Heart left ventricle (tissue), 13 donors: Measurements from ENCODE around the gene TPRN.
A peak's percentile ranks its signal among the peaks of the same experiment; 100 is the strongest.

Source experiments
- POLR2A ChIP-seq, 2 donors: fragments of 450-650 bp; IDR thresholded peaks; one replicate each; pipeline ENCODE4 v1.6.1; 2017; ENCODE audit warnings: antibody characterized with exemption in 2 of 2, mild to moderate bottlenecking in 2 of 2, moderate library complexity in 2 of 2
- TF ChIP-seq, protein P1 (sequence below), 12 donors: fragments of 200-600 bp; sonication (generic) in 4 of 12; IDR thresholded peaks; one replicate each; pipeline versions ENCODE4 v1.5.0 to v1.8.0; 2018 to 2022; ENCODE audit warnings: antibody characterized with exemption in 12 of 12, mild to moderate bottlenecking in 5 of 12
- donor health status: ischemic (EF 13 %, LVEDD 7.1; RV severe dilation, severe dysfunction).
- donor health status: DM: no; HTN: yes; CAD: no.
- donor health status: DM: no; HTN: no; CAD: no.
- donor health status: ischemic (EF 25% LVEDD 6.9; RV normal size, moderate dysfunction).
- donor health status: ischemic (EF 25% LVEDD 5.7; RV mildly dilated, moderate dysfunction).
- donor health status: ischemic (EF 35%, LVEDD 5.7; RV mildly dilated, moderate dysfunction).
- donor health status: nonischemic (EF 11% LVEDD 7.7; RV severe dilation, severe dysfunction).
- donor health status: DM: yes; HTN: yes; CAD: no.
- donor health status: PGD.
- donor health status: ischemic (EF 29% LVEDD 5.4; RV normal size, mild dysfunction).
- donor health status: nonischemic (EF 23%, LVEDD 6.1; RV moderate dilation, normal function).

DNA sequence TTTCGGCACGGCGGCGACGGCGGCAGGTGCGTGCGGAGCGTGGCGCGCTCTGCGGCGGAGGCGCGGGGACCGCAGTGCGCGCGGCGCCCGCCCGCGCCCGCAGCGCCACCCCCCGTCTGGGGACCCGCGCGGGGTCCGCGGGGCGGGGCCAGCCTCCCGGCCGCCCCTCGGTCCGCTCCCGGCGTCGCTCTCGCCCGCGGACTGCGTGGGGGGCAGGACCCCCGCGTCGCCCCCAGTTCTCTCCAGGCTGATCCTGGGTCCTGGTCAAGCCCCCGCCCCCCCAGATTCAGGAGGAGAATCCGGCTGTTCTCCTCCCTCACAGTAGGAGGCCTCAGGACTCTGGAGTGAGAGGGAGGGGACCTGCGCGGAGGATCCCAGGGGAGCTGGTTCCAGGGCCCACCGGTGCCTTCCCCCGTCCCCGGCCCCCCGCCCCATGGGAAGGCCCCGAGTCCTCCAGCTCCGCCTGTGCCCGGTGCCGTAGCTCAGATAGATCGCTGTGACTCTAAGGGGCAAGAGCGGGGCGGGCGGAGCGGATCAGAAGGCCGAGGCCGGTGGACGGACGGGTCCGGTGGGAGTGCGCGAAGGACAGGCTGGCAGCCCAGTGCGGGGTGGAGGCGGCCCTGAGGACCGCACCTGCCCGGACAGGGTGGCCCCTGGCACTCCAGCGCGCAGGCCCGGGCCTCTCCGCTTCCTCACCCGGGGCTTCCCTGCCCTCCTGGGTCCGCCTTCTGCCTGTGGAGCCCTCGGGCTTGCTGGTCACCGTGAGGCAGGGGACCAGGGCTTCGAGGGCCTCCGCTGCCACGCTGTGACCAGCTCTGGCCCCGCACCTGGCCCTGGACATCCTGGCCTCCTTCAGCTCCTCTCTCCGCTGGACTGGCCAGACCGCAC is 21.9 kb upstream of the TPRN start, which contains the start of gene RNF208:
- TF ChIP-seq, protein P1, sequence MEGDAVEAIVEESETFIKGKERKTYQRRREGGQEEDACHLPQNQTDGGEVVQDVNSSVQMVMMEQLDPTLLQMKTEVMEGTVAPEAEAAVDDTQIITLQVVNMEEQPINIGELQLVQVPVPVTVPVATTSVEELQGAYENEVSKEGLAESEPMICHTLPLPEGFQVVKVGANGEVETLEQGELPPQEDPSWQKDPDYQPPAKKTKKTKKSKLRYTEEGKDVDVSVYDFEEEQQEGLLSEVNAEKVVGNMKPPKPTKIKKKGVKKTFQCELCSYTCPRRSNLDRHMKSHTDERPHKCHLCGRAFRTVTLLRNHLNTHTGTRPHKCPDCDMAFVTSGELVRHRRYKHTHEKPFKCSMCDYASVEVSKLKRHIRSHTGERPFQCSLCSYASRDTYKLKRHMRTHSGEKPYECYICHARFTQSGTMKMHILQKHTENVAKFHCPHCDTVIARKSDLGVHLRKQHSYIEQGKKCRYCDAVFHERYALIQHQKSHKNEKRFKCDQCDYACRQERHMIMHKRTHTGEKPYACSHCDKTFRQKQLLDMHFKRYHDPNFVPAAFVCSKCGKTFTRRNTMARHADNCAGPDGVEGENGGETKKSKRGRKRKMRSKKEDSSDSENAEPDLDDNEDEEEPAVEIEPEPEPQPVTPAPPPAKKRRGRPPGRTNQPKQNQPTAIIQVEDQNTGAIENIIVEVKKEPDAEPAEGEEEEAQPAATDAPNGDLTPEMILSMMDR (IDR thresholded peaks at IDR 0.05) = peak in 1 of 12 donors; percentile 17
- no peak for TF ChIP-seq POLR2A (IDR thresholded peaks at IDR 0.05)
